Measurements from ENCODE around the gene TXLNG. TPM values are rescaled to one million over a fixed set of nuclear protein-coding genes. Genes with fewer than 3 reads are reported as not detected.

TXLNG gene
- total RNA-seq, 1 experiment from 2014 or later, result 31.1 TPM

DNA sequence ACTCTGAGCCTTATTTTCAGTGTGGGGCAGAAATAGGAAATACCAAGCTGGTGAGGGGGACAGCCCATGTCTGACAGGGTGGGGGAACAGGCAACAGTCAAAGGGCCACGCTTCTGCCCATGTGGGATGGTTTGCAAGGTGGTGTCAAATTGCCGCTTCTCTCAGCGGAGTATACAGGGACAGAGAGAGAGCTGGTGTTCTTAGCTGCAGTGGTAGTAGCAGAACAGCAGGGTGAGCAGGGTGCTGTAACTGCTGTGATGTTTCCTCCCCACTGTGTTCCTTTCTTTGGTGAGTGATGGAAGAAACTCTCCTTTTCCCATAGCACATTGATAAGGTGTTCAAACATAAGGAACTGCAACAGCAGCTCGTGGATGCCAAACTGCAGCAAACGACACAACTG, 46.0 kb downstream of the TXLNG start:
- POLR2A ChIA-PET, result no interaction called here

GRCh38 chrX:16834806-16835205, 48.5 kb downstream of the TXLNG start:
- Mint-ChIP-seq H3K27me3 (ENCODE audit: low read depth) (no peaks in the 10 kb centered on the region), H3K9me3 (no peaks in the 10 kb centered on the region), H3K4me3 (no peak overlapping the region), H3K36me3 (peaks cover 46% of the 10 kb centered on the region), H3K4me1 (peaks cover 28% of the 10 kb centered on the region), H3K27ac (no peak overlapping the region)
- ChIA-PET CTCF (interaction anchor here (1.1 kb wide), 1 partner anchor 9 kb away, joined by 5 read pairs; no protein-coding TSS in a partner anchor), POLR2A (interaction anchor here (0.5 kb wide), 1 partner anchor 21 kb away, joined by 4 read pairs; no protein-coding TSS in a partner anchor)
- ATAC-seq (no peak), DNase-seq (ENCODE audit: low spot score) (no peak)
- no peak for TF ChIP-seq ELF4 (CRISPR knock-in tag; IDR thresholded peaks at IDR 0.05; ENCODE audit: low read depth)
- no peak for TF ChIP-seq GABPB1 (CRISPR knock-in tag; IDR thresholded peaks at IDR 0.05)
- TF ChIP-seq MAX (CRISPR knock-in tag; IDR thresholded peaks at IDR 0.05), result no peak
- no peak for TF ChIP-seq ETV6 (CRISPR knock-in tag; IDR thresholded peaks at IDR 0.05)
- TF ChIP-seq JAZF1 (CRISPR knock-in tag; IDR thresholded peaks at IDR 0.05), result no peak
- TF ChIP-seq, protein P1, sequence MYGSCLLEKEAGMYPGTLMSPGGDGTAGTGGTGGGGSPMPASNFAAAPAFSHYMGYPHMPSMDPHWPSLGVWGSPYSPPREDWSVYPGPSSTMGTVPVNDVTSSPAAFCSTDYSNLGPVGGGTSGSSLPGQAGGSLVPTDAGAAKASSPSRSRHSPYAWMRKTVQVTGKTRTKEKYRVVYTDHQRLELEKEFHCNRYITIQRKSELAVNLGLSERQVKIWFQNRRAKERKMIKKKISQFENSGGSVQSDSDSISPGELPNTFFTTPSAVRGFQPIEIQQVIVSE (CRISPR knock-in tag; IDR thresholded peaks at IDR 0.05; ENCODE audit: borderline replicate concordance), result no peak
- TF ChIP-seq SMAD3 (CRISPR knock-in tag; IDR thresholded peaks at IDR 0.05; ENCODE audit: borderline replicate concordance), result no peak
- TF ChIP-seq AR (CRISPR knock-in tag; IDR thresholded peaks at IDR 0.05), result no peak
- TF ChIP-seq USF1 (CRISPR knock-in tag; IDR thresholded peaks at IDR 0.05), result no peak
- no peak for TF ChIP-seq HMGA2 (CRISPR knock-in tag; IDR thresholded peaks at IDR 0.05)

More for the DNA sequence above, 46.0 kb downstream of the TXLNG start:
- CTCF ChIA-PET, result no interaction called here
- TF ChIP-seq SMAD3 (CRISPR knock-in tag; IDR thresholded peaks at IDR 0.05; ENCODE audit: borderline replicate concordance) (no peak), MYBL2 (CRISPR knock-in tag; IDR thresholded peaks at IDR 0.05) (no peak), ELF4 (CRISPR knock-in tag; IDR thresholded peaks at IDR 0.05; ENCODE audit: low read depth) (no peak), ZNF263 (CRISPR knock-in tag; IDR thresholded peaks at IDR 0.05; ENCODE audit: low read depth) (no peak), FOXK1 (CRISPR knock-in tag; IDR thresholded peaks at IDR 0.05) (no peak)
- TF ChIP-seq, protein P2, sequence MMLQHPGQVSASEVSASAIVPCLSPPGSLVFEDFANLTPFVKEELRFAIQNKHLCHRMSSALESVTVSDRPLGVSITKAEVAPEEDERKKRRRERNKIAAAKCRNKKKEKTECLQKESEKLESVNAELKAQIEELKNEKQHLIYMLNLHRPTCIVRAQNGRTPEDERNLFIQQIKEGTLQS (CRISPR knock-in tag; conservative IDR thresholded peaks at IDR 0.05), result no peak
- DNase-seq (ENCODE audit: low spot score) (no peak), ATAC-seq (0 out of 2 replicates have a peak, but pooled peaks have one; percentile 15)
- no peak overlapping the region for H3K27ac Mint-ChIP-seq
- H3K9me3 Mint-ChIP-seq, result no peaks in the 10 kb centered on the region
- no peak overlapping the region for H3K4me3 Mint-ChIP-seq
- peaks cover 44% of the 10 kb centered on the region for H3K36me3 Mint-ChIP-seq
- no peaks in the 10 kb centered on the region for H3K27me3 Mint-ChIP-seq (ENCODE audit: low read depth)
- peaks cover 31% of the 10 kb centered on the region for H3K4me1 Mint-ChIP-seq

DNA sequence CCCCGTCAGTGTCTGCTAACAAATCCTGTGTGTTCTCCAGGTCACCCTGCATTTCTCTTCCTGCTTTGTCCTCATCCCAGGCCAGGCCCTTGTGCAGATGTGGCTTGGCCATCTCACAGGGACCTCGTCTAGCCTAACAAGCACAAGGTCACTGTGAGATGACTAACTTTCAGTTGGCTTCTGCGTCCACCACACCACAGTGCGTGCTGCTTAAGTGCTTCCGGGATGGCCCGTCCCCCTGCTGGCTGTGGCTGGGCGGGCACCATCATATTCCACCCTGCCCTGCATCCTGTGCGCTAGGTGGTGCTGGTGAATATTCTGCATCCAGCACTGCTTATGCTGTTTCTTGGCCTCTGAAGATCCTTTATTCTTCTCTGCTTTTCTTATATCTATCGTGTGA, 50.1 kb downstream of the TXLNG start:
- TF ChIP-seq CTCF (IDR thresholded peaks at IDR 0.05), result 0 out of 2 replicates have a peak, but pooled peaks have one; percentile 18
- TF ChIP-seq, protein P3, sequence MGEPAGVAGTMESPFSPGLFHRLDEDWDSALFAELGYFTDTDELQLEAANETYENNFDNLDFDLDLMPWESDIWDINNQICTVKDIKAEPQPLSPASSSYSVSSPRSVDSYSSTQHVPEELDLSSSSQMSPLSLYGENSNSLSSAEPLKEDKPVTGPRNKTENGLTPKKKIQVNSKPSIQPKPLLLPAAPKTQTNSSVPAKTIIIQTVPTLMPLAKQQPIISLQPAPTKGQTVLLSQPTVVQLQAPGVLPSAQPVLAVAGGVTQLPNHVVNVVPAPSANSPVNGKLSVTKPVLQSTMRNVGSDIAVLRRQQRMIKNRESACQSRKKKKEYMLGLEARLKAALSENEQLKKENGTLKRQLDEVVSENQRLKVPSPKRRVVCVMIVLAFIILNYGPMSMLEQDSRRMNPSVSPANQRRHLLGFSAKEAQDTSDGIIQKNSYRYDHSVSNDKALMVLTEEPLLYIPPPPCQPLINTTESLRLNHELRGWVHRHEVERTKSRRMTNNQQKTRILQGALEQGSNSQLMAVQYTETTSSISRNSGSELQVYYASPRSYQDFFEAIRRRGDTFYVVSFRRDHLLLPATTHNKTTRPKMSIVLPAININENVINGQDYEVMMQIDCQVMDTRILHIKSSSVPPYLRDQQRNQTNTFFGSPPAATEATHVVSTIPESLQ (CRISPR knock-in tag; IDR thresholded peaks at IDR 0.05), result no peak
- DNase-seq (ENCODE audit: low spot score) (peak; percentile 46), ATAC-seq (peak; percentile 86)
- Mint-ChIP-seq H3K4me3 (no peak overlapping the region), H3K27ac (peak overlapping the region; percentile 75), H3K36me3 (peaks cover 50% of the 10 kb centered on the region), H3K27me3 (ENCODE audit: low read depth) (no peaks in the 10 kb centered on the region), H3K4me1 (peaks cover 33% of the 10 kb centered on the region), H3K9me3 (no peaks in the 10 kb centered on the region)
- POLR2A ChIA-PET, result no interaction called here
- CTCF ChIA-PET, result no interaction called here

Measured in WTC11 (cell line).